Astrocyte (in vitro differentiated cells and primary cell): ENCODE data around the gene GOSR1.

Source experiments
- EZH2 ChIP-seq: IDR thresholded peaks from 2 replicates; pipeline ENCODE4 v1.6.1; 2012; ENCODE audit warnings: mild to moderate bottlenecking, low read length, inconsistent platforms; ENCODE audit not compliant: insufficient read depth
- TF ChIP-seq, protein P1 (sequence below): IDR thresholded peaks from 2 replicates; pipeline ENCODE4 v1.5.1; 2011; ENCODE audit warnings: low read depth, mild to moderate bottlenecking, inconsistent platforms, low read length, moderate library complexity; ENCODE audit not compliant: insufficient read depth

DNA sequence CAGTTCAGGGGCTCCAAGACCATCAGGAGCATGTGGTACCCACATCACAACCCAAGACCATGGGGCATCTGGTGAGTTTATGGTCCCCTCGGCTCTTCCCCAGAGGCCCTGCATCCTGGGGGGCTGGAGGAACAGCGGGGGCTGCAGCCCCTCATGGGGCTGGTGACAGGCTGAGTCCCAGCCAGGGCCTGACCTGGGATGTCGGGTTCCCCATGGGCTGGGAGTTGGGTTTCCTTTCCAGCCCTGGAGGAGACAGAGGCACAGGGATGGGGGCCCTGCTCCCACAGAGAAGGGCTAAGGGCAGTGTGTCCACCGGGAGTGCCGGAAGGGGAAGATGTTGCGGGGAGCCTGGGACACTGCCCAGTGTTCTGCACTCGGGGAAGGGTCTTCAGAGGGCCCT lies 82.4 kb downstream of the GOSR1 start:
- TF ChIP-seq, protein P1, sequence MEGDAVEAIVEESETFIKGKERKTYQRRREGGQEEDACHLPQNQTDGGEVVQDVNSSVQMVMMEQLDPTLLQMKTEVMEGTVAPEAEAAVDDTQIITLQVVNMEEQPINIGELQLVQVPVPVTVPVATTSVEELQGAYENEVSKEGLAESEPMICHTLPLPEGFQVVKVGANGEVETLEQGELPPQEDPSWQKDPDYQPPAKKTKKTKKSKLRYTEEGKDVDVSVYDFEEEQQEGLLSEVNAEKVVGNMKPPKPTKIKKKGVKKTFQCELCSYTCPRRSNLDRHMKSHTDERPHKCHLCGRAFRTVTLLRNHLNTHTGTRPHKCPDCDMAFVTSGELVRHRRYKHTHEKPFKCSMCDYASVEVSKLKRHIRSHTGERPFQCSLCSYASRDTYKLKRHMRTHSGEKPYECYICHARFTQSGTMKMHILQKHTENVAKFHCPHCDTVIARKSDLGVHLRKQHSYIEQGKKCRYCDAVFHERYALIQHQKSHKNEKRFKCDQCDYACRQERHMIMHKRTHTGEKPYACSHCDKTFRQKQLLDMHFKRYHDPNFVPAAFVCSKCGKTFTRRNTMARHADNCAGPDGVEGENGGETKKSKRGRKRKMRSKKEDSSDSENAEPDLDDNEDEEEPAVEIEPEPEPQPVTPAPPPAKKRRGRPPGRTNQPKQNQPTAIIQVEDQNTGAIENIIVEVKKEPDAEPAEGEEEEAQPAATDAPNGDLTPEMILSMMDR: no peak
- no peak for TF ChIP-seq EZH2
